GM19043 (cell line): ENCODE results near the gene MANSC1.
"Not testable (repeated sequence)": the region's sequence is repeated elsewhere in the genome, so short reads cannot be mapped to it uniquely, and the experiment has no call there.

Source experiments
- ATAC-seq: cut with Tn5 transposase; IDR thresholded peaks from one replicate; pipeline ENCODE4 v1.9.1; 2021; ENCODE audit warnings: low read depth; ENCODE audit not compliant: unreplicated experiment

The MANSC1 gene

DNA sequence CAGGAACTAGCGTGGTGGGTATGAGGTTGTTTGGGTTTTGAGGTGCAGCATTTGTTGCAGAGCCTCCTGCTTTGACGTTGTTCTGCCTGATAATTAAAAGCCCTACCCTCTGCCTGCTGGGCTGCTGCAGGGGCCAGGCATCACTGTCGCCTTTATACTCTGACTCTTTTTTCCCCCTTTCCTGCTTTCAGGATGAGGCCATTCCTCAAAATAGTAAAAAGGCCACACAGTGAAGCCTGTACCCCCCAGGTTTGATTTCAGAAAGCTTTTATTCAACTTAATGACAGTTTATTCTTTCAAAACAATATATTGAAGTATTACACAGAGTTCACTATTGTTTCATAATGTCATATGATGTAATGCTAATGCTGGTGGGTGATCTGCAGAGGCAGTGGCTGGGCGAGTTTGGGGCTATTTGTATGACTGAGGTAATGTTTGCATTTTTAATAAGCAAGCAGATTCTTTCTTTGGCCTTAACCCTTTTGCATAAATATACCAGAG, 15.9 kb upstream of the MANSC1 start:
- ATAC-seq = no peak

- no peak for ATAC-seq
Measured at GRCh38 chr12:12365446-12365802, 15.4 kb upstream of the MANSC1 start.

DNA sequence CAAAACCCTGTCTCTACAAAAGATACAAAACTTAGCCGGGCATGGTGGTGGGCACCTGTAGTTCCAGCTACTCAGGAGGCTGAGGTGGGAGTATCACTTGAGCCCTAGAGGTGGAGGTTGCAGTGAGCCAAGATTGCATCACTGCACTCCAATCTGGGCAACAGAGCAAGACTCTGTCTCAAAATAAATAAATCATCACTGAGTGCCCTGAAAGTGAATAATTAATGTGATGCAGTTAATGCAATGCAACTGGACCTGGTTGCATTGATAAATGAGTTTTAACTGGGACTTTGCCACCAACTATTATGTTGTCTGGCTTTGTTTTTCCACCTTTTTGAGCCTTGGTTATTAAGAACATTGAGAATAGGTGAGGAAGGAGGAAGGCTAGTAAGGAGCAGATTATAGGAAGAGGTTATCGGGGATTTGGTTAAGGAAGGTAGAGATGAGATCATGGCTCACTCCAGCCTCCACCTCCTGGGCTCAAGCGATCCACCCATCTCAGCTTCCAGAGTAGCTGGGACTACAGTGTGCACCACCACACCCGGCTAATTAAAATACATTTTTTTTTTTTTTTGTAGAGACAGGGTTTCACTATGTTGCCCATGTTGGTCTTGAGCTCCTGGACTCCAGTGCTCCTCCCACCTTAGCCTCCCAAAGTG, 14.9 kb upstream of the MANSC1 start:
- no peak for ATAC-seq

DNA sequence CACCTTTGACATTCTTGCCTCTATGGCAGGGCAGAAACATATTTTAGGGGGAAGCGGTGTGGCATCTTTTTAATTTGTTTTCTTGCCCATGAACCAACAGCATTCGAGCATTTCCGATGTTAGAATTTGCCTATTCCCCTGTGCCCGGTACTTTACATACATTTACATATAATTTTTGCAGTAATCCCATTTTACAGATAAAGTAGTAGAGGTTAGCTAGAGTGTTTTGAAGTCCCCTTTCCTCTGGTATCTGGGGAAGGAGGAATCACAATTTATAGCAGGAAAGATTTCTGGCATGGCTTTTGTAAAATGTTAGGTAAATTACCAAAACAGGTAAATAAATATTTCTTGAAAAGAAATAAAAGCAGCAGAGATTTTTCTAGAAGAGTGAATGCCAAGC, 8.5 kb upstream of the MANSC1 start:
- no peak for ATAC-seq

DNA sequence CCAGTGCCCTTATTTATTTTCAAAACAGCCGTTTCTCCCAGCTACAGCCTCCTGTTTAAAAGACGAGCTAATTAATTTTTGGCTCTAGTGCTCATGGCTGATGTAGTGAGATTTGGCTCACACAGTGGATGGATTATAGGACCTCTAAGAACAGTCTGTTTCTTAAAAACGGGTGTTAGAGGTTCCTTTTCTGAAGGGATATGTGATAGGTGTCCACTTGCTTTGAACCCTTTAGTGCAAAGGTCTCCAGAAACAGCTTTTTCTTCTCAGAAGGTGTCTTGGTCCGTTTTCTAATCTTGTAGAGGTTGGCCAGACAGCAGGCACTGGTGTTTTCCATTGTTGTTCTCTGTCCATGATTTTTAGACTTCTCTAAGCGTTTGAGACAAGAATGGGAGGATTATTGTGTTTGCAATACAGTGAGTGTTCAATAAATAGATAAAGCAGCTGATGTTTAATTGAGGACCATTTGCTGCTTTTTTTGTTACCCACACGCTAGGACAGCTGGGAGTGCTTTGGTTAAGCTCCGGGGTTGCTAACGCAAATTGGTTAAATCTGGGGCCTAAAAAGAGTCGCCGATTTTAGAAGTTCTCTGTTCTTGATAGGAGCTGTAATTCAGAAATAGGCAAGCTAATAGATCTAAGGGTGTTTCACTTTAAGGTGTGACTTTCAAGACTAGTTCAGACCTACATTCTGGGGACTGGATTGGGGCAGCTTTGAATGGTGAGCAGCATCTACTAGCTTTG, 7.8 kb upstream of the MANSC1 start:
- ATAC-seq = no peak

GRCh38 chr12:12356896-12357718, 7.1 kb upstream of the MANSC1 start, which contains the start of gene BORCS5:
TSS of gene BORCS5 (plus strand) at chr12:12357078. CDS start at chr12:12357452, 374 bp downstream.
- peak; percentile 85 for ATAC-seq

GRCh38 chr12:12356467-12356895, 6.4 kb upstream of the MANSC1 start:
- no peak for ATAC-seq

DNA sequence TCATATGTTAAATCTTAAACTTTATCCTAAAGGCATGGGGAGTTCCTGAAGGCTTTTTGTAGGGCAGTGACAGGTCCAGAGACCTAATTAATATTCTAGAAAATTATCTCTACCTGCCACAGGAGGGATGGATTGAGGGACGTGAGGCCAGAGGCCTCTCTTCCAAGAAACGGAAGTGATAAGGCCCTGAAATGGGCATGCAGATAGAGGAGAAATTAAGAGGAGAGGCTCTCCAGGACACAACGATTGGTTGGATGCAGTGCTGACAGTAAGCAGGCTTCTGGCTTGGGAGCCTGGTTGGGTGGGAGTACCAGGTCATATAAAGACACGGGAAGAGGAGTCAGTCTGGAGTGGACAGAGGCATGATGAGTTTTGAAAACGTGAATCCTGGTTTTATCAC, 3.8 kb upstream of the MANSC1 start:
- no peak for ATAC-seq

GRCh38 chr12:12353276-12353675, 3.2 kb upstream of the MANSC1 start:
- no peak for ATAC-seq

GRCh38 chr12:12351468-12352185, 1.6 kb upstream of the MANSC1 start:
- ATAC-seq = not testable (repeated sequence)

DNA sequence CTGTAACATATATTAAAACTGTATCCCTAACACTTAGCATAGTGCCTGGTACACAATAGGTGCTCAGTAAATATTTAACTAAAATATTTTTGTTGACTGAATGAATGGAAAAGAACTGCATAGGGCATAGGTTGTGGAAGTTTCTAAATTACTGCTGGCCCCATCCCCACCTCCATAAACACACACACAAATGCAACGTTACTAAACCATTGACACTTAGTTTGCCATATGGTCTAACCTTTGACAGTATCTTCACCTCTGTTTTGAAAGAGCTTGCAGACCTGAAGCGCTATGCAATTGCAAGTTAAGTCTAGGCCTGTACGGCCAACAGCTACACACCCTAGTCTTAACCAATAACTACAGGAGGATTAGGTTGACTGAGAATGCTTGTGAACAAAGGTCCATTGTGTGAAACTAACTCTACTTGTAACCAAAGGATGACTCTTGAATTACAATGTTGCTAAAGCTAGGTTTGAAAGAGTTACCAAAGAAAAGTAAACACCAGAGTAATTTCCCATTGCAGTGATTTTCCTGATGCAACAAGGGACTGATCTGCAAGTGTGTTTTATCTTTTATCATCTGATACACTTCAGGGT, 924 bp upstream of the MANSC1 start:
- ATAC-seq = no peak

DNA sequence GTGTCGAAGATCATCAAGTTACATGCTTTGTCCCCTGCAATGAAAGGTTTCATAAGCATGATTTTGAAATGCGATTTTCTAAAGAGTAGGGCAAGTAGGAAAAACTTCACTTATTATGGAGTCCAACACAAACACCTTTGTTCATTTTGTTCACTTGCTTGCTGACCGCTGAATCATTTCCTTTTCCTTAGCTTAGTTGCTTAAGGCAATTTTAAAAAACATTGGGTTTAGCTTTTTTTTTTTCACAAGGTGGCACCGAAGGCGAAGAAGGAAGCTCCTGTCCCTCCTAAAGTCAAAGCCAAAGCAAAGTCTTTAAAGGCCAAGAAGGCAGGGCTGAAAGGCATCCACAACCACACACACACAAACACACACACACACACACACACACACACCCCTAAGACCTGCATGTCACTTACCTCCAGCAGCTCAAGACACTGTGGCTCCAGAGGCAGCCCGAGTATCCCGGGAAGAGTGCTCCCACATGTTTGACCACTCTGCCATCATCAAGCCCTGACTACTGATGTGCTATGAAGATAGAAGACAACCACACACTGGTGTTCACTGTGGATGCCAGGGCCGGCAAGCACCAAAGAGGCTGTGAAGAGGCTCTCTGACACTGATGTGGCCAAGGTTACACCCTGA, 11.4 kb downstream of the MANSC1 start:
- ATAC-seq = no peak

DNA sequence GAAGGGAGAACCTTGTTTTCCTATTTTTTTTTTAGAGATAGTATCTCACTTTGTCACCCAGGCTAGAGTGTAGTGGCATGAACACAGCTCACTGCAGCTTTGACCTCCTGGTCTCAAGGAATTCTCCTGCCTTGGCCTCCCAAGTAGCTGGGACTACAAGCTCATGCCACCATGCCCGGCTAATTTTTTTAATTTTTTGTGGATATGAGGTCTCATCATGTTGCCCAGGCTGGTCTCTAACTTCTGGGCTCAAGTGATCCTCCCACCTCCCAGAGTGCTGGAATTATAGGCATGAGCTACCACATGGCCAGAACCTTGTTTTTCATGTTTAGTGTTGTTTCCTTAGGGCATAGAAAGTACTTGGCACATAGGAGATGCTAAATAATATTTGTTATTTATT, 13.5 kb downstream of the MANSC1 start:
- ATAC-seq = no peak

DNA sequence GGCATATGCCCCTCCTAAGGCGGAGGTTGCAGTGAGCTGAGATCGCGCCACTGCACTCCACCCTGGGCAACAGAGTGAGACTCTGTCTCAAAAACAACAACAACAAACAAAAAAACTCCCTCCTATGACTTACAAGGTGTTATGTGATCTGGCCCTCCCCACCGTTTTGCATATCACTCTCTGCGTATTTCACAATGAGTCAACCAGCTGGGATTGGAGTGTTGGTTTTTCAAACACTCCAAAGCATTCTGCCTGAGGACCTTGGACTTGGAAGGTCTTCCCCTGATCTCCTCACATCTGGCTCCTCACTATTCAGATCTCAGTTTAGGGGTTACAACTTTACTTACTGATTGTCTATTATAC, 14.0 kb downstream of the MANSC1 start:
- ATAC-seq = peak; percentile 53

DNA sequence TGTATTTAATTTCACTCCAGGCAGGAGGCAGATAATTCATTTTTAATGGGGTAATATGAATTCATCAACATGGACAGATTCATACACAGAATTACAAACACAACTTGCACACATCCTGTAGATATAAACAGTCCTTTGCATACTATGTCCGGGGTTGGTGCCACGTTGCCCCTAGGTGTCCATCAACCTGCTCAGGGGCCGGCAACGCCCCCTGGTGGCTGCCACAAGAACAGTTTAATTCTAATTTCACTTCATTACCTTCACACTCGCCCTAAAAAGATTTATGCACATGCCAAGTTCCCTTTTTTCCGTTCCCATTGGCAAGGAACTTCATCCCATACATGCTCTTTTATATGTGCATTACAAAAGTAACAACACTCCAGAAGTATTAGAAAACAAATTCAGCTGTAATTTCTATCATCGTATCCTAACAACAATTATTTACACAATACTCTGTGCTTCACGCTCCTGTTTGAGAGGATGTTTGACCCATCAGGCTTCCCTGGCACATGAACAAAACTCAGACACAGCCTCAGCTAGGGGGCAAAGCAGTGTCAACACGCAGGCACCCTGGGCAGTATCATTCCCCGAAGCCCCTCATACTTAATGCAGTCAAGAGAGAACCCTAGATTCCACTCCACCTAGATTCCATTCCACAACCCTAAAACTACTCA, 15.5 kb downstream of the MANSC1 start:
- no peak for ATAC-seq

DNA sequence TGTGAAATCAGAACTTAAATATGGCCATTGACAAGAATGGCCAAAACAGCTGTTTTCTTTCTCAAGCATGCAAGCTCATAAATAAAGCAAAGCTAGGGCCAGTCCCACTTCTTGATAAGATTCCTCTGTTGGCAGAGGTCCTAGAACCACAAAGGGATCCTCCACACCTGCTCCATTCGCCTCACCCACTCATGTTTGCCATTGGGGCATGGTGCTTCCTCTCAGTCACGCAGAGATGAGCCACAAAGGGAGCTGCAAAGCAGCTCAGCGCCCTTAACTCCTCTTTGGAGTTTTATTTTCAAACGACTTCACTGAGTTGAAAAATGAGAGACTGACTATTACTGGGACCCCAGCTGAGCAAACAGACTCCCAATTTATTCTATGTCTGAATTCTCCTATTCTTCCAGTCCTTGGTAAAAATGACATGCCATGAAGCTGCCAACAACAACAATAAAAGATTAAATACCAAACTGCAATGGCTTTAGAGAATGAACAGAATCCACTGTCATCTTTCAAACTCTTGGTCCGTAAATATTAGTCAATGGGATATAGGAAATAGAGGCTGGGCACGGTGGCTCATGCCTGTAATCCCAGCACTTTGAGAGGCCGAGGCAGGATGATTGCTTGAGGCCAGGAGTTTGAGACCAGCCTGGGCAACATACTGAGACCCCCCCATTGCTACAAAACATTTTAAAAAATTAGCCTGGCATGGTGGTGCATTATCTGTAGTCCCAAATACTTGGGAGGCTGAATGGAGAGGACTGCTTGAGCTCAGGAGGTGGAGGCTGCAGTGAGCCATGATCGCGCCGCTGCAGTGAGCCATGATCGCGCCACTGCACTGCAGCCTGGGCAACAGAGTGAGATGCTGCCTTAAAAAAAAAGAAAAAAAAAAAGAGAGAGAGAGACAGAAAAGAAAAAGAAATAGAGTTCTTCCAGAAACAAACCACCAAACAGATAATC, 16.4 kb downstream of the MANSC1 start:
- no peak for ATAC-seq

- no peak for ATAC-seq
Measured at GRCh38 chr12:12331896-12332295, 18.1 kb downstream of the MANSC1 start.

- no peak for ATAC-seq
Measured at GRCh38 chr12:12331244-12331771, 18.7 kb downstream of the MANSC1 start.
